H1 (cell line): ENCODE data around the gene QRSL1. TPM values are rescaled to one million over a fixed set of nuclear protein-coding genes. Genes with fewer than 3 reads are reported as not detected.
A peak's percentile ranks its signal among the peaks of the same experiment; 100 is the strongest.

Experiments used
- CHD7 ChIP-seq: fragments of 300-600 bp; sonication (generic); IDR thresholded peaks from 2 replicates; pipeline ENCODE4 v1.7.1; 2012; ENCODE audit warnings: low read length, moderate library complexity, mild to moderate bottlenecking, inconsistent platforms; ENCODE audit not compliant: insufficient replicate concordance
- EZH2 ChIP-seq: fragments of 200-600 bp; sonication (generic); IDR thresholded peaks from 2 replicates; pipeline ENCODE4 v1.7.1; 2012; ENCODE audit warnings: low read depth, mild to moderate bottlenecking, moderate library complexity, low read length, inconsistent platforms; ENCODE audit not compliant: severe bottlenecking
- GABPA ChIP-seq: IDR thresholded peaks from 2 replicates; pipeline ENCODE4 v1.6.1; 2011; ENCODE audit warnings: mild to moderate bottlenecking, low read length, moderate library complexity, borderline replicate concordance; ENCODE audit not compliant: insufficient read depth
- POLR2A ChIP-seq, 2 experiments: IDR thresholded peaks; 1 replicate in 1 of 2; 2 replicates in 1 of 2; pipeline ENCODE4 v1.6.1; 2011; ENCODE audit warnings: low read depth in 2 of 2, low read length in 2 of 2, mild to moderate bottlenecking in 2 of 2; ENCODE audit errors: control extremely low read depth in 1 of 2
- RAD21 ChIP-seq, 2 experiments: IDR thresholded peaks in 1 of 2; conservative IDR thresholded peaks in 1 of 2; 2 replicates each; pipeline ENCODE4 v1.6.1; 2011; ENCODE audit warnings: low read depth in 2 of 2, low read length in 2 of 2, improper control_type of control experiment in 1 of 2, inconsistent platforms in 1 of 2, mild to moderate bottlenecking in 1 of 2, moderate library complexity in 1 of 2
- SAP30 ChIP-seq: fragments of 300-600 bp; sonication (generic); IDR thresholded peaks from 2 replicates; pipeline ENCODE4 v1.7.1; 2012; ENCODE audit warnings: low read length, moderate library complexity, mild to moderate bottlenecking, inconsistent platforms; ENCODE audit not compliant: insufficient read depth, insufficient replicate concordance
- SIN3A ChIP-seq, 2 experiments: IDR thresholded peaks in 1 of 2; conservative IDR thresholded peaks in 1 of 2; 2 replicates each; pipeline ENCODE4 v1.6.1; 2011 to 2012; ENCODE audit warnings: low read length in 2 of 2, improper control_type of control experiment in 1 of 2, low read depth in 1 of 2, mild to moderate bottlenecking in 1 of 2
- SP4 ChIP-seq: IDR thresholded peaks from 2 replicates; pipeline ENCODE4 v1.6.1; 2012; ENCODE audit warnings: low read length, inconsistent platforms
- SUZ12 ChIP-seq: fragments of 200-600 bp; sonication (generic); IDR thresholded peaks from 2 replicates; pipeline ENCODE4 v1.6.1; 2012; ENCODE audit warnings: mild to moderate bottlenecking, inconsistent platforms, low read length, moderate library complexity, mixed read lengths
- TAF7 ChIP-seq: optimal IDR thresholded peaks from 2 replicates; pipeline ENCODE3; 2011; ENCODE audit warnings: low read depth, mild to moderate bottlenecking, inconsistent platforms, low read length, moderate library complexity, borderline replicate concordance
- polyA plus RNA-seq, 7 experiments: library from polyadenylated mRNA; depleted of rRNA in 3 of 7; stranded (reverse) in 5 of 7; unstranded in 2 of 7; fragments of >200 nt in 5 of 7; fragments of 200-250 nt in 2 of 7; gene quantifications; 1 replicate in 5 of 7; 2 replicates in 1 of 7; 4 replicates in 1 of 7; pipeline versions ENCODE4 v1.2.1 to v1.2.3, GENCODE V29; 2011 to 2013; ENCODE audit warnings: missing spikeins in 2 of 7, mixed read lengths in 2 of 7
- total RNA-seq: library from RNA; stranded (reverse); fragmentation: NEBNext Ultra II Directional; extraction: Animal tissue kit (Norgen Biotek cat#: 25700); gene quantifications from 2 replicates; pipeline ENCODE4 v1.2.1, GENCODE V29; 2021

QRSL1 gene
- total and polyA plus RNA-seq, 2 of the 8 experiments (the other 6 are each of a cell fraction or from before 2014, with no cell fraction given) = 7.8 to 22.2 TPM

- peak; percentile 91 for TF ChIP-seq CHD7
- no peak for TF ChIP-seq SP4
- TF ChIP-seq POLR2A (IDR thresholded peaks at IDR 0.05; ENCODE audit: control extremely low read depth in 1 of 2, low read depth in 2 of 2, low read length in 2 of 2) = no peak
- TF ChIP-seq EZH2 = no peak
- TF ChIP-seq SIN3A (conservative IDR thresholded peaks at IDR 0.05 in 1 of 2, IDR thresholded peaks at IDR 0.05 in 1 of 2; ENCODE audit: low read depth in 1 of 2, low read length in 2 of 2) = no peak
- TF ChIP-seq SUZ12 = no peak
- no peak for TF ChIP-seq GABPA
- no peak for TF ChIP-seq RAD21 (IDR thresholded peaks at IDR 0.05 in 1 of 2, conservative IDR thresholded peaks at IDR 0.05 in 1 of 2; ENCODE audit: low read depth in 2 of 2, low read length in 2 of 2)
- no peak for TF ChIP-seq SAP30
- no peak for TF ChIP-seq TAF7
These were observed 14.7 kb upstream of the QRSL1 start (continued) for GRCh38 chr6:106614592-106615257.
